ENCODE measurements around the gene TAF11L13.
"Not testable (repeated sequence)": the region's sequence is repeated elsewhere in the genome, so short reads cannot be mapped to it uniquely, and the experiment has no call there.

Gene TAF11L13

DNA sequence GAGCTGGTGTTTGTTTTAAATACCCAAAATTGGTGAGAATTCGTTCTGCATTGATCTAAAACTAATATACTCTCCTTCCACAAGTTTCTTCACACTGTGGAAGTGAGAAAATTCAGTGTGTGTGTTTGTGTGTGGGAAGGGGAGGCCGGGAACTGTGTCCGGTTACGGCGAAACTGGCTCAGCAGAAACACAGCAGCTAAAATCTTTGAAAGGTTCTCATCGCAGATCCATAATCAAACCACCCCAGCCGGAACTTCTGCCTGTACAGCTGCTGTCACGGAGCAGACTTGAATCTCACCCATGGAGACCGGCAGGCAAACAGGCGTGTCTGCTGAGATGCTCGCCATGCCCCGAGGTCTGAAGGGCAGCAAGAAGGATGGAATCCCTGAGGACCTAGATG is at the start of gene TAF11L13:
TAF11L13 (plus strand) TSS at position 301 of the 400 bp plus-strand sequence.
- not testable (repeated sequence) for DNase-seq (ENCODE audit: low read depth in 2 of 2)

DNA sequence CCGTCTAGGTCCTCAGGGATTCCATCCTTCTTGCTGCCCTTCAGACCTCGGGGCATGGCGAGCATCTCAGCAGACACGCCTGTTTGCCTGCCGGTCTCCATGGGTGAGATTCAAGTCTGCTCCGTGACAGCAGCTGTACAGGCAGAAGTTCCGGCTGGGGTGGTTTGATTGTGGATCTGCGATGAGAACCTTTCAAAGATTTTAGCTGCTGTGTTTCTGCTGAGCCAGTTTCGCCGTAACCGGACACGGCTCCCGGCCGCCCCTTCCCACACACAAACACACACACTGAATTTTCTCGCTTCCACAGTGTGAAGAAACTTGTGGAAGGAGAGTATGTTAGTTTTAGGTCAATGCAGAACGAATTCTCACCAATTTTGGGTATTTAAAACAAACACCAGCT is 46.2 kb upstream of the TAF11L13 start, which contains the start of gene TAF11L7:
TAF11L7 (minus strand) TSS at position 101 of the 400 bp plus-strand sequence.
- DNase-seq (ENCODE audit: low read depth in 2 of 2): not testable (repeated sequence)

DNA sequence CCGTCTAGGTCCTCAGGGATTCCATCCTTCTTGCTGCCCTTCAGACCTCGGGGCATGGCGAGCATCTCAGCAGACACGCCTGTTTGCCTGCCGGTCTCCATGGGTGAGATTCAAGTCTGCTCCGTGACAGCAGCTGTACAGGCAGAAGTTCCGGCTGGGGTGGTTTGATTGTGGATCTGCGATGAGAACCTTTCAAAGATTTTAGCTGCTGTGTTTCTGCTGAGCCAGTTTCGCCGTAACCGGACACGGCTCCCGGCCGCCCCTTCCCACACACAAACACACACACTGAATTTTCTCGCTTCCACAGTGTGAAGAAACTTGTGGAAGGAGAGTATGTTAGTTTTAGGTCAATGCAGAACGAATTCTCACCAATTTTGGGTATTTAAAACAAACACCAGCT is 41.0 kb upstream of the TAF11L13 start, which contains the start of gene TAF11L8:
TAF11L8 (minus strand) TSS at position 101 of the 400 bp plus-strand sequence.
- not testable (repeated sequence) for DNase-seq (ENCODE audit: low read depth in 2 of 2)

DNA sequence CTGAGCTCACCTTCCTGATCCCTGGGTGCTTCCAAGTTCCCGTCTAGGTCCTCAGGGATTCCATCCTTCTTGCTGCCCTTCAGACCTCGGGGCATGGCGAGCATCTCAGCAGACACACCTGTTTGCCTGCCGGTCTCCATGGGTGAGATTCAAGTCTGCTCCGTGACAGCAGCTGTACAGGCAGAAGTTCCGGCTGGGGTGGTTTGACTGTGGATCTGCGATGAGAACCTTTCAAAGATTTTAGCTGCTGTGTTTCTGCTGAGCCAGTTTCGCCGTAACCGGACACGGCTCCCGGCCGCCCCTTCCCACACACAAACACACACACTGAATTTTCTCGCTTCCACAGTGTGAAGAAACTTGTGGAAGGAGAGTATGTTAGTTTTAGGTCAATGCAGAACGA is 37.6 kb upstream of the TAF11L13 start, which contains the start of gene TAF11L9:
TAF11L9 (minus strand) TSS at position 140 of the 400 bp plus-strand sequence.
- DNase-seq (ENCODE audit: low read depth in 2 of 2): not testable (repeated sequence)

DNA sequence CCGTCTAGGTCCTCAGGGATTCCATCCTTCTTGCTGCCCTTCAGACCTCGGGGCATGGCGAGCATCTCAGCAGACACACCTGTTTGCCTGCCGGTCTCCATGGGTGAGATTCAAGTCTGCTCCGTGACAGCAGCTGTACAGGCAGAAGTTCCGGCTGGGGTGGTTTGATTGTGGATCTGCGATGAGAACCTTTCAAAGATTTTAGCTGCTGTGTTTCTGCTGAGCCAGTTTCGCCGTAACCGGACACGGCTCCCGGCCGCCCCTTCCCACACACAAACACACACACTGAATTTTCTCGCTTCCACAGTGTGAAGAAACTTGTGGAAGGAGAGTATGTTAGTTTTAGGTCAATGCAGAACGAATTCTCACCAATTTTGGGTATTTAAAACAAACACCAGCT is 34.2 kb upstream of the TAF11L13 start, which contains the start of gene TAF11L10:
TAF11L10 (minus strand) TSS at position 101 of the 400 bp plus-strand sequence.
- not testable (repeated sequence) for DNase-seq (ENCODE audit: low read depth in 2 of 2)

DNA sequence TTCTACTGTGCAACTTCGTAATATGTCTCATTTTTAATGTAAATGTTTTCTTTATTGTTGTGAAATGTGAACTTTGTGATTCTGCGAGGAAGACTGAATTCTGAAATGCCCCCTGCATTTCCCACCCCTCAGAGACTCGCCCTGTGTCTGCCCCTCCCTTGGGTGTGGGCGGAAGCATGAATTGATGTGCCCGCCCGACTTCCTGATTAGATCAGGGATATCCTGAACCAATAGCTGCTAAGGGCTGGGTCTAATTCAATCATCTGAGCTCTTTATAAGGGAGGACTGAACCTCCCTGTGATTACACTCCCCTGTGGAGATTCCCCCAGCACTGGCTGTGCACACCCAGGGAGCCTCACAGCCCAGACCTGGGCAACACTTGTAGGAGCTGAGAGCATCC is 28.0 kb upstream of the TAF11L13 start, which contains the start of gene TAF11L11:
TAF11L11 (plus strand) TSS at position 304 of the 400 bp plus-strand sequence.
- DNase-seq (ENCODE audit: low read depth in 2 of 2): not testable (repeated sequence)

DNA sequence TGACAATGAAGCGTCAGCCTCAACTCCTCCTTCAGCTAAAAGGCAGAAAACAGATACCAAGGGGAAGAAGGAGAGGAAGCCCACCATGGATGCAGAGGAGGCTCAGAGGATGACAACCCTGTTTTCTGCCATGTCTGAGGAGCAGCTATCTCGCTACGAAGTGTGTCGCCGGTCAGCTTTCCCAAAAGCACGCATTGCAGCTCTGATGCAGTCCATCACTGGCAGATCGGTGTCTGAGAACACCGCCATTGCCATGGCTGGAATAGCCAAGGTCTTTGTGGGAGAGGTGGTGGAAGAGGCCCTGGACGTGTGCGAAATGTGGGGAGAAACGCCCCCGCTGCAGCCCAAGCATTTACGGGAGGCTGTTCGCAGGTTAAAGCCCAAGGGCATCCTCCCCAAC is 26.9 kb upstream of the TAF11L13 start:
- no peak for DNase-seq (ENCODE audit: low read depth in 2 of 2)

DNA sequence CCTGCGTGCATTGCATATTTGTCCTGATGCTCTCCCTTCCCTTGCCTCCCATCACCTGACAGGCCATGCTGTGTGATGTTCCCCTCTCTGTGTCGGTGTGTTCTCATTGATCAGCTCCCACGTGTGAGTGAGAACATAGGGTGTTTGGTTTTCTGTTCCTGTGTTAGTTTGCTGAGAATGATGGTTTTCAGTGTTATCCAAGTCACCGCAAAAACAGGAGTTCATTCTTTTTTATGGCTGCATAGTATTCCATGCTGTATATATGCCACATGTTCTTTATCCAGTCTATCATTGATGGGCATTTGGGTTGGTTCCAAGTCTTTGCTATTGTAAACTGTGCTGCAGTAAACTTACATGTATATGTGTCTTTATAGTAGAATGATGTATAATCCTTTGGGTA is 24.4 kb upstream of the TAF11L13 start:
- DNase-seq (ENCODE audit: low read depth in 2 of 2): not testable (repeated sequence)

DNA sequence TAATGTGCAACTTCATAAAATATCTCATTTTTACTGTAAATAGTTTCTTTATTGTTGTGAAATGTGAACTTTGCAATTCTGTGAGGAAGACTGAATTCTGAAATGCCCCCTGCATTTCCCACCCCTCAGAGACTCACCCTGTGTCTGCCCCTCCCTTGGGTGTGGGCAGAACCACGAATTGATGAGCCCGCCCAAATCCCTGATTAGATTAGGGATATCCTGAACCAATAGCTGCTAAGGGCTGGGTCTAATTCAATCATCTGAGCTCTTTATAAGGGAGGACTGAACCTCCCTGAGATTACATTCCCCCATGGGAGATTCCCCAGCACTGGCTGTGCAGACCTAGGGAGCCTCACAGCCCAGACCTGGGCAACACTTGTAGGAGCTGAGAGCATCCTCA is 21.8 kb upstream of the TAF11L13 start, which contains the start of gene TAF11L12:
TAF11L12 (plus strand) TSS at position 301 of the 400 bp plus-strand sequence.
- not testable (repeated sequence) for DNase-seq (ENCODE audit: low read depth in 2 of 2)

DNA sequence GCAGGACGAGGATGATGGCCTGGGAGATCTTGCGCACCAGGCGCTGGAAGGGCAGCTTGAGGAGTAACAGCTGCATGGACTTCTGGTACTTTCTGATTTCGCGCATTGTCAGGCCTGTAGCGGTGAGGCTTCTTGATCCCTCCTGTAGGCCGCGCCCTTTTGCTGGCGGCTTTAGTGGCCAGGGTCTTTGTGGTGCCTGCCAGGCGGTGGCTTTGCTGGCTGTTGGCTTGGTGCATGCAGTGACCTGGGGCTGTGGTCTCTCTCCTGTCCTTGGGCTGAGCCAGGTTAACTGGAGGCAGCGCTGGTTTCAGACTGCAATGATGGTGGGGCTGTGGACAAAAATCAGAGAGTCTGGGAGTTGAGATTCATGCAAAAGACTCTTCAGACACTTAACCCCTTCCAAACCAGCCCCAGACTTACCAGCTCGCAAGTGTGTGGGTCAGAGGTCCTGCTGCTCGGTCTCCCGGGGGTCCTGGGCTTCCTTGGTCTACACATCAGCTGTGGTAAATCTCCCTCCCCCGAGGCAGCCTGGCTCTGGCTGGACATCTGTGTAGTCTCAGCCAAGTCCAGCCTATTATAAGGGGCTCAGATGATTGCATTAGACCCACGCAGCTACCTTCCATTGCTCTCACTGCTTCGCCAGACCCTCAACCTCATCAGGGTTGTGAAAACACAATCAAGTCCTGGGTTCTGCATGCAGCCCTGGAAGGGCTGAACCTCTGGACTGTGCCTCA is 16.8 kb upstream of the TAF11L13 start:
- no peak for DNase-seq (ENCODE audit: low read depth in 2 of 2)

DNA sequence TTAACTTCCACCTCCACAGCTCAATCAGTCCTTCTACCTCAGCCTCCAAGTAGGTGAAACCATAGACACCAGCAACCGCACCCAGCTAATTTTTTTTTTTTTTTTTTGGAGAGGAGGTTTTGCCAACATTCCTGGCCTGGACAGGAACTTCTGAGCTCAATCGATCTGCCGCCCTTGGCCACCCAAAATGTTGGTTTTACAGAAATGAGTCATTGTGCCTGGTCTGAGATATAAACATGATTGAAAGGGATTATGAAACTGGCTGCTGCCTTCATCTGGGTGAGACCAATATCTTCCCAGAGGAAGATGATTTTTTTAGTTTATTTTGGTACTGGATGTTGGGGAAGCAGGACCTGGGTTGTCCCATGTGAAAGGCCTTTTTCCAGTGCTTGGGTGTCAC is 12.5 kb upstream of the TAF11L13 start:
- DNase-seq (ENCODE audit: low read depth in 2 of 2): no peak

DNA sequence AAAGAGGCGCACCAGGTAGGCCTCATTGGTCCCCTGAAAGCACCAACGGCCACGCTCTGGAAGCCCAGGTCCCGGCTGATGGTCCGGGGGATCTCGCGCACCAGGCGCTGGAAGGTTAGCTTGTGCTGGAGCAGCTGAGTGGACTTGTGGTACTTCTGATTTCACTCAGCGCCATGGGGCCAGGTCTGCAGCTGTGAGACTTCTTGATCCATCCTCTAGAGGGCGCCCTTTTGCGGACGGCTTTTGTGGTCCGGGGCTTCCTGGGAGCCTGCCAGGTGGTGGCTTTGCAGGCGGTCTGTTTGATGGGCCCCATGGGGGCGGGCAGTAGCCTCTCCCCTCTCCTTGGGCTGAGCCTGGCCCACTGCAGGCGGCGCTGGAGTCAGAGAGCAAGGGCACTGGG is 11.3 kb upstream of the TAF11L13 start:
- no peak for DNase-seq (ENCODE audit: low read depth in 2 of 2)

DNA sequence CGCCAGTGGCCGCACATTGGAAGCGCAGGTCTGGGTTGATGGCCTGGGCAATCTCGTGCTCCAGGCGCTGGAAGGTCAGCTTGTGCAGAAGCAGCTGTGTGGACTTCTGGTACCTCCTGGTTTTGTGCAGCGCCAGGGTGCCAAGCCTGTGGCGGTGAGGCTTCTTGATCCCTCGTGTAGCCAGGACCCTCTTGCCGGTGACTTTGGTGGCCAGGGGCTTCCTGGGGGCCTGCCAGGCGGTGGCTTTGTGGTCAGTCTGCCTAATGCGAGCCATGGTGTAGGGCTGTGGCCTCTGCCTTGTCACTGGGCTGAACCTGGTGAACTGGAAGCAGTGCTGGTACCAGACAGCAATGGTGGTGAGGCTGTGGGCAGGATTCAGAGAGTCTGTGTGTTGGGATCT is 6.2 kb upstream of the TAF11L13 start:
- DNase-seq (ENCODE audit: low read depth in 2 of 2): no peak

DNA sequence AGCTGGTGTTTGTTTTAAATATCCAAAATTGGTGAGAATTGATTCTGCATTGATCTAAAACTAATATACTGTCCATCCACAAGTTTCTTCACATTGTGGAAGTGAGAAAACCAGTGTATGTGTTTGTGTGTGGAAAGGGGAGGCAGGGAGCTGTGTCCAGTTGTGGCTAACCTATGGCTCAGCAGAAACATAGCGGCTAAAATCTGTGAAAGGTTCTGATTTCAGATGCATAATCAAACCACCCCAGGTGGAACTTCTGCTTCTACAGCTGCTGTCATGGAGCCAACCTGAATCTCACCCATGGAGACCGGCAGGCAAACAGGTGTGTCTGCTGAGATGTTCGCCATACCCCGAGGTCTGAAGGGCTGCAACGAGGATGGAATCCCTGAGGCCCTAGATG is 2.3 kb downstream of the TAF11L13 start, which contains the start of gene TAF11L14:
TAF11L14 (plus strand) TSS at position 301 of the 400 bp plus-strand sequence.
- DNase-seq (ENCODE audit: low read depth in 2 of 2): no peak

DNA sequence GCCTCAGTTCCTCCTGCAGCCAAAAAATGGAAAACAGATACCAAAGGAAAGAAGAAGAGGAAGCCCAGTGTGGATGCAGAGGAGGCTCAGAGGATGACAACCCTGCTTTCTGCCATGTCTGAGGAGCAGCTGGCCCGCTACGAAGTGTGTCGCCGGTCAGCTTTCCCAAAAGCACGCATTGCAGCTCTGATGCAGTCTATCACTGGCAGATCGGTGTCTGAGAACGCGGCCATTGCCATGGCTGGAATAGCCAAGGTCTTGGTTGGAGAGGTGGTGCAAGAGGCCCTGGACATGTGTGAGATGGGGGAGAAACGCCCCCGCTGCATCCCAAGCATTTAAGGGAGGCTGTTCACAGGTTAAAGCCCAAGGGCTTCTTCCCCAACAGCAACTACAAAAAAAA is 17.3 kb downstream of the TAF11L13 start:
- DNase-seq (ENCODE audit: low read depth in 2 of 2): not testable (repeated sequence)

DNA sequence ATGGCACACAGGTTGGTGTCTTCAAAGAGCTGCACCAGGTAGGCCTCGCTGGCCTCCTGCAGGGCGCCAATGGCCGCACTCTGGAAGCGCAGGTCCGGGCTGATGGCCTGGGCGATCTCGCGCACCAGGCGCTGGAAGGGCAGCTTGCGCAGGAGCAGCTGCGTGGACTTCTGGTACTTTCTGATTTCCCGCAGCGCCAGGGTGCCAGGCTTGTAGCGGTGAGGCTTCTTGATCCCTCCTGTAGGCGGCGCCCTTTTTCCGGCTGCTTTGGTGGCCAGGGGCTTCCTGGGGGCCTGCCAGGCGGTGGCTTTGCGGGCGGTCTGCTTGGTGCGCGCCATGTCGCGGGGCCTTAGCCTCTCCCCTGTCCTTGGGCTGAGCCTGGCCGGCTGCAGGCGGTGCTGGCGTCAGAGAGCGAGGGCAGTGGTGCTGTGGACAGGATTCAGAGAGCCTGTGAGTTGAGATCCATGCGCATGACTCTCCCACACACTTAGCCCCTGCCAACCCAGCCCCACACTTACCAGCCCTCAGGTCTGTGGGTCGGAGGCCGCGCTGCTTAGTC is 23.4 kb downstream of the TAF11L13 start:
- DNase-seq (ENCODE audit: low read depth in 2 of 2): not testable (repeated sequence)

DNA sequence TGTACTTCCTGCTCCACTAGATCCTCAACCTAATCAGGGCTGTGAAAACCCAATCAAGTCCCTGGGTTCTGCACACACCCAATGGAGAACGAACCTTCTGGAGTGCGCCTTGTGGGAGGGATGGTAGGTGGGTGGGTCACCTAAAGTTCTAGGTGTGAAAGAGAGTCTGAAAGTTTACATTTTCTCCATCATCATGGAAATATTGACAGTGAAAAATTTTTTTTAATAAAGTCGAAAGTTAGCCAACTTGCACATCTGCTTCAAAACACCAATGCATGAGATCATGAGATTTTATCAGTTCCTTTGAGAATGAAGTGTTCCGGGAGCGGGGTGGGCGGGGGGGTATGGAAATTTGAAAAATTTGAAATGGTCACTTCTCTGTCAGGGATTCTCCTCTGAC is 24.0 kb downstream of the TAF11L13 start:
- no peak for DNase-seq (ENCODE audit: low read depth in 2 of 2)

DNA sequence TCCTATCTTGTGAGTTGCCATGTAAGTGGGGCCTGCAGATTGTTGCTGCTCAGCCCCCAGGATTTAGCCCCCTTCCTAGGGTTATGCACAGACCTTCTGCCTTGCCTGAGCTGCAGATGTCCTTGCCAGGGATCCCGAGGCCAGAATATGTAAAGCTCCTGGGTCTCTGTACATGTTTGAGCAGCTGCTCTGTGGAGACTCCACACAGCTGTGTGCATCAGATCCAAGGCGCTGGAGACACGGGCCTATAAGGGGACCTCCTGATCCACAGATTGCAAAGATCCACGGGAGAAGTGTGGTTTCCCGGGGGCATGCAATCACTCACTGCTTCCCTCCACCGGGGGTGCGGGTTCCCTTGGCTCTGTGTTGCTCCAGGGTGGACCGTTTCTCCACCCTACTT is 31.3 kb downstream of the TAF11L13 start:
- DNase-seq (ENCODE audit: low read depth in 2 of 2): no peak

DNA sequence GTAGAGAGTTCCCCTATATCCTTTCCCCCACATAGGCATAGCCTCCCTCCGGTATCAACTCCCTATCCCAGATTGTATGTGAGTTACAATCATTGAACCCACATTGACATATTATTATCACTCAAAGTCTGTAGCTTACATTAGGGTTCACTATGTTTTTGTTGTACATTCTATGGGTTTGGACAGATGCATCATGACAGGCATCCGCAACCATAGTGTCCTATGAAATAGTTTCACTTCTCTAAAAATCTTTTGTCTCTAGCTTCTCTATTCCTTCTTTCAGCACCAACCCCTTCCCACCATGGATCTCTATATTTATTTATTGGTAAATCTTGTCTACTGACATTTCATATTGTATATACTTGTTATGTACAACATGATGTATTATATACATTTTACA is 33.9 kb downstream of the TAF11L13 start:
- DNase-seq (ENCODE audit: low read depth in 2 of 2): no peak

DNA sequence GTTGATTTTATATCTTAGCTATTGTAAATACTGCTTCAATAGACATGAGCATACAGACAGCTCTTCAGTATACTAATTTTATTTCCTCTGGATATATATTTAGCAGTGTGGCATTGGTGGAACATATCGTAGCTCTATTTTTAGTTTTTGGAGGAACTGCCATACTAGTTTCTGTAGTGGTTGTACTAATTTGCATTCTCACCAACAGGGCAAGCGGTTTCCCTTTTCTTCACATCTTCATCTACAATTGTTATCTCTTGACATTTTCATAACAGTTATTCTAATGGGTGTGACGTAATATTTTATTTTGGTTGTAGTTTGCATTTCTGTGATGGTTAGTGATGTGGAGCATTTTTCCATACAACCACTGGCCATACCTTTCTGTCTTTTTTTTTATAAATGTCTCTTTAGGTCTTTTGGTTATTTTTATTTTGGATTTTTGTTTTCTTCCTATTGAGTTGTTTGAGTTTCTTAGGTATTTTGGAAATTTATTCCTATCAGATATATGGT is 34.9 kb downstream of the TAF11L13 start:
- no peak for DNase-seq (ENCODE audit: low read depth in 2 of 2)

DNA sequence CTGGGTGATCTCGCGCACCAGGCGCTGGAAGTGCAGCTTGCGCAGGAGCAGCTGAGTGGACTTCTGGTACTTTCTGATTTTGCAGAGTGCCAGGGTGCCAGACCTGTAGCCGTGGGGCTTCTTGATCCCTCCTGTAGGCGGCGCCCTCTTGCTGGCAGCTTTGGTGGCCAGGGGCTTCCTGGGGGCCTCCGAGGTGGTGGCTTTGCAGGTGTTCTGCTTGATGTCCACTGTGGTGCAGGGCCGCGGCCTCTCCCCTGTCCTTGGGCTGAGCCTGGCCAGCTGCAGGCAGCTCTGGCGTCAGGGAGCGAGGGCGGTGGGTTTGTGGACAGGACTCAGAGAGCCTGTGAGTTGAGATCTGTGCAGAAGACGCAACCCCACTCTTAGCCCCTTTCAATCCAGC is 38.5 kb downstream of the TAF11L13 start:
- DNase-seq (ENCODE audit: low read depth in 2 of 2): no peak

DNA sequence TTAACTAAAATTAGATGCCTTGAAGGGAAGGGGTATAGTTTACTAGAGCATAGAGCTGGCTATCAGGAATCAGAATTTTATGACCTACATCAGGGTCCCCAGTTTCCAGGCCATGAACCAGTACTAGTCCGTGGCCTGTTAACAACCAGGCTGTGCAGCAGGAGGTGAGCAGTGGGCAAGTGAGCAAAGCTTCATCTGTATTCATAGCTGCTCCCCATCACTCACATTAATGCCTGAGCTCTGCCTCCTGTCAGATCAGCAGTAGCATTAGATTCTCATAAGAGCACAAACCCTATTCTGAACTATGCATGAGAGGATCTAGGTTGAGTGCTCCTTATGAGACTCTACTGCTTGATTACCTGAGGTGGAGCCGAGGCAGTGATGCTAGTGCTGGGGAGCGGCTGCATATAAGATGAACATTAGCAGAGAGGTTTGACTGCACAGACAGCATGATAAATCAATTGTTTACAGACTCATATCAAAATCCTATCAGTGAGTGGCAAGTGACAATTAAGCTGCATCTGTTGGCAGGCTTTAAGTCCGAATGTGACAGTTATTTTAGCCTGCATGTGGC is 47.0 kb downstream of the TAF11L13 start:
- DNase-seq (ENCODE audit: low read depth in 2 of 2): no peak
